BE2C (cell line): Measurements from ENCODE around the gene GDF11.

Experiments
- DNase-seq: peaks from one replicate; pipeline ENCODE4 v3.0.0-alpha.2; 2020
- H3K27me3 ChIP-seq: fragments of 250-450 bp; sonication (Bioruptor Pico); 2 replicates; pipeline ENCODE4 v1.5.1; 2020; ENCODE audit warnings: mild to moderate bottlenecking
- H3K36me3 ChIP-seq: fragments of 250-450 bp; sonication (Bioruptor Pico); 2 replicates; pipeline ENCODE4 v1.5.1; 2020; ENCODE audit warnings: mild to moderate bottlenecking
- H3K4me1 ChIP-seq: fragments of 250-450 bp; sonication (Bioruptor Pico); 2 replicates; pipeline ENCODE4 v1.5.1; 2020
- H3K4me3 ChIP-seq: 2 replicates; pipeline ENCODE4 v1.5.1; 2011; ENCODE audit warnings: low read depth, low read length
- H3K9me3 ChIP-seq: fragments of 250-450 bp; sonication (Bioruptor Pico); 2 replicates; pipeline ENCODE4 v1.5.1; 2020
- CTCF ChIP-seq: IDR thresholded peaks from 2 replicates; pipeline ENCODE4 v1.5.1; 2012; ENCODE audit warnings: mild to moderate bottlenecking, low read depth, low read length

Gene GDF11

GRCh38 chr12:55780685-55781084 is 37.8 kb downstream of the GDF11 start:
- peaks cover 67% of the 10 kb centered on the region for H3K36me3 ChIP-seq
- no peak for DNase-seq

GRCh38 chr12:55788546-55788945 is 45.6 kb downstream of the GDF11 start:
- H3K4me1 ChIP-seq: no peaks in the 10 kb centered on the region; the same call in 1 of the 2 replicates
- TF ChIP-seq CTCF: no peak
- no peak overlapping the region for H3K4me3 ChIP-seq
- peaks cover 84% of the 10 kb centered on the region for H3K36me3 ChIP-seq
- H3K9me3 ChIP-seq: no peaks in the 10 kb centered on the region
- H3K27me3 ChIP-seq: no peaks in the 10 kb centered on the region
- DNase-seq: no peak

More at GRCh38 chr12:55780685-55781084, 37.8 kb downstream of the GDF11 start:
- no peaks in the 10 kb centered on the region; the same call in 1 of the 2 replicates for H3K4me1 ChIP-seq
- TF ChIP-seq CTCF: no peak
- H3K4me3 ChIP-seq: no peak overlapping the region
- H3K27me3 ChIP-seq: no peaks in the 10 kb centered on the region
- H3K9me3 ChIP-seq: no peaks in the 10 kb centered on the region

GRCh38 chr12:55789171-55789570 is 46.2 kb downstream of the GDF11 start:
- H3K4me1 ChIP-seq: no peaks in the 10 kb centered on the region; the same call in 1 of the 2 replicates
- H3K27me3 ChIP-seq: no peaks in the 10 kb centered on the region
- no peak for DNase-seq
- no peaks in the 10 kb centered on the region for H3K9me3 ChIP-seq
- H3K4me3 ChIP-seq: no peak overlapping the region
- H3K36me3 ChIP-seq: peaks cover 84% of the 10 kb centered on the region
- TF ChIP-seq CTCF: no peak

- Histone ChIP-seq H3K4me1 (no peaks in the 10 kb centered on the region), H3K9me3 (no peaks in the 10 kb centered on the region), H3K27me3 (no peaks in the 10 kb centered on the region), H3K4me3 (no peak overlapping the region), H3K36me3 (peaks cover 81% of the 10 kb centered on the region)
- no peak for DNase-seq
- TF ChIP-seq CTCF: no peak
These were observed 47.0 kb downstream of the GDF11 start for GRCh38 chr12:55789893-55790292.

- Histone ChIP-seq H3K4me3 (no peak overlapping the region), H3K9me3 (no peaks in the 10 kb centered on the region), H3K27me3 (no peaks in the 10 kb centered on the region), H3K36me3 (peaks cover 60% of the 10 kb centered on the region), H3K4me1 (no peaks in the 10 kb centered on the region; the same call in 1 of the 2 replicates)
- no peak for TF ChIP-seq CTCF
- no peak for DNase-seq
These were observed 53.0 kb downstream of the GDF11 start for GRCh38 chr12:55795950-55796349.

GRCh38 chr12:55797068-55797467 is 54.1 kb downstream of the GDF11 start:
- H3K36me3 ChIP-seq: peaks cover 59% of the 10 kb centered on the region
- peak; percentile 85 for TF ChIP-seq CTCF
- DNase-seq: peak; percentile 57

More at GRCh38 chr12:55797068-55797467, 54.1 kb downstream of the GDF11 start:
- no peaks in the 10 kb centered on the region for H3K27me3 ChIP-seq
- no peaks in the 10 kb centered on the region; the same call in 1 of the 2 replicates for H3K4me1 ChIP-seq
- H3K9me3 ChIP-seq: no peaks in the 10 kb centered on the region
- H3K4me3 ChIP-seq: no peak overlapping the region
